Activated CD4-positive, CD25-positive, alpha-beta regulatory T cell treated with anti-CD3 and anti-CD28 coated beads, Interleukin-2, amount 50 U/mL, for 16 hours (primary cell): ENCODE measurements around the gene ADCY7.

Experiments used
- DNase-seq: peaks from one replicate; pipeline ENCODE4 v3.0.0-alpha.2; 2020; ENCODE audit warnings: low read depth, low spot score

ADCY7 gene

DNA sequence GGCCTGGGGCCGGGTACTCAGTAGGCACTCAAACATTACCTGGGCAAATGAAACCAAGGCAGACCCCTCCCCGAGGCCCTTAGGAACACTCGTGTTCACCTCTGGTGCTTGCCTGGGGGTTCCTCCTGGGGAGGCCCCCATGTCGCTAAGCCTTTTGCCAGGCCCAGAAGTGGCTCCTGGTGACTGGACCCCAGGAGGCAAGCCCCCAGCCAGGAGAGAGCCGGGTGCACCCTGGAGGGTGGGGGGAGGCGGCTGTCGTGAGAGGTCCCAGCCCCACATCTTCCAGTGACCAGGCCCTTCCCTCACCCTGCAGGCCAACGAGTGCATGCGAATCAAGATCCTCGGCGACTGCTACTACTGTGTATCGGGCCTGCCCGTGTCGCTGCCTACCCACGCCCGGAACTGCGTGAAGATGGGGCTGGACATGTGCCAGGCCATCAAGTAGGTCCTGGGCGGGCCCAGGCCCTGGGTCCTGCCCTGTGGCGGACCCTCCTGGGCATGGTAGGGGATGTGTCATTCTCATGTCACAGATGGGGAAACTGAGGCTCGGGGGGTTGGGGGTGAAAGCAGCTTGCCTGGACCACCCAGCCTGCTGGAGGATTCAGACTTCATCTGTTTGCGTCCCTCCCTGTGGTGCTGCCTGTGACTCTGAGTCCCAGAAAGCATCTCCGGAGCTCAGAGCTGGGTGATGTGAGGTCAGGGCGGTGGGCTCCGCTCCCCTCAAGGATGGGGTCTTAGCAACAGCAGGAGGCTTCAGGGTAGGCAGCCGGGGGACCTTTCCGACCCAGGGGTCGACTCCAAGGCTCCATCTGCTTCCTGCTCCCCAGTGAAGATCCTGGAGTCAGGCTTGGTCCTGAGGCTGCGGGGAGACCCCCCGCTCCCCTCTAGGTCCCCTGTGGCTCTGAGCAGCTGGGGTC, 32.5 kb downstream of the ADCY7 start:
- no peak for DNase-seq

DNA sequence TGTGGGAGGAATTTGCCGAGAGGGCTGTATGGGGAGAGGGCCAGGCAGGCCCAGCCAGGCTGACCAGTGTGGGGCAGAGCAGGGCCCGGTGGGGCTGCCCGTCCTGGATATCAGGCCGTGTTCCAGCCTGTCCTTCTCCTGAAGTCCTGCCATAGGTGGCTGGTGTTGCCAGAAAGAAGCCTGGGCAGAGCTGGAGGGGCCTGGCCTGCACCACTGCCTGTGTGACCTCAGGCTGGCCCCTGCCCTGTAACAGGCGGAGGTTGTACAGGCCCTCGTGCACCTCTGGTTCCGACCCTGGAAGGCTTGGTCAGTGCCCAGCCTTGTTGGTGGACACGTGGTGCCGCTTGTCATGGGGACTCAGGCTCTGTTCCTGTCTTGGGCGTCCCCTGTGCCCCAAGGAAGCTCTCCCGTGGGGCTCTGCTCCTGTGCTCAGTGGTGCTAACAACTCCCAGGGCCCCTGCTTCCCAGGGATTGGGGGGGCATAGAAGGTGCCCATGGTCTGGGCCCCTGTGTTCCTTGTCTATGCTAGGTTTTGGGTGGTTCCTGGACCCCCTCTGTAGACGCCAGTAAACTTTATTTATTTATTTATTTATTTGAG, 33.3 kb downstream of the ADCY7 start:
- DNase-seq = no peak

DNA sequence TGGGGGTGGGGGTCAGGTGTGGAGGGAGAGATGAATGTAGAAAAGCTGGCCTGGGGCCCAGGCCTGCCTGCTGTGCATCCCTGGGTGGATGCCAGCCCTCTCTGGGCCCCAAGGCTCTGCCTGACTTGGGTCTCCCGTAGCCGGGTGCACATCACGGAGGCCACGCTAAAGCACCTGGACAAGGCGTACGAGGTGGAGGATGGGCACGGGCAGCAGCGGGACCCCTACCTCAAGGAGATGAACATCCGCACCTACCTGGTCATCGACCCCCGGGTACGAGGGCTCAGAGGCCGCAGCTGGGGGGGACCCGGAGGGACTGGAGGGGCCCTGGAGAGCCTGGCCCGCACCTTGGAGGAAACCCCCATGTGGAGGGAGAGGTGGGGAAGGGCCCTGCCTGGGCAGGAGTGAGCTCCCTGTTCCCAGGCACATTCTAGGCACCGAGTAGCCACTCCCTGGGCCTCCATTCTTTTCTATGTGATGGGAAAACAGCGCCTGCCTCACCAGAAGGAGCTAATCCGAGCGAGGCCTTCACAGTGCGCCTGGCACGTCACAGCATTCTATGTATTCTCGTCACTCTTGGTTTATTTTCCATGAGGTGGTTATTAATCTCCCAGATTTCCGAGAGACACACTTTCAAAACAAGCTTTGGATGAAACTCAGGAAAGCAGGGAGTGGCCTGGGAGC, 34.7 kb downstream of the ADCY7 start:
- no peak for DNase-seq

DNA sequence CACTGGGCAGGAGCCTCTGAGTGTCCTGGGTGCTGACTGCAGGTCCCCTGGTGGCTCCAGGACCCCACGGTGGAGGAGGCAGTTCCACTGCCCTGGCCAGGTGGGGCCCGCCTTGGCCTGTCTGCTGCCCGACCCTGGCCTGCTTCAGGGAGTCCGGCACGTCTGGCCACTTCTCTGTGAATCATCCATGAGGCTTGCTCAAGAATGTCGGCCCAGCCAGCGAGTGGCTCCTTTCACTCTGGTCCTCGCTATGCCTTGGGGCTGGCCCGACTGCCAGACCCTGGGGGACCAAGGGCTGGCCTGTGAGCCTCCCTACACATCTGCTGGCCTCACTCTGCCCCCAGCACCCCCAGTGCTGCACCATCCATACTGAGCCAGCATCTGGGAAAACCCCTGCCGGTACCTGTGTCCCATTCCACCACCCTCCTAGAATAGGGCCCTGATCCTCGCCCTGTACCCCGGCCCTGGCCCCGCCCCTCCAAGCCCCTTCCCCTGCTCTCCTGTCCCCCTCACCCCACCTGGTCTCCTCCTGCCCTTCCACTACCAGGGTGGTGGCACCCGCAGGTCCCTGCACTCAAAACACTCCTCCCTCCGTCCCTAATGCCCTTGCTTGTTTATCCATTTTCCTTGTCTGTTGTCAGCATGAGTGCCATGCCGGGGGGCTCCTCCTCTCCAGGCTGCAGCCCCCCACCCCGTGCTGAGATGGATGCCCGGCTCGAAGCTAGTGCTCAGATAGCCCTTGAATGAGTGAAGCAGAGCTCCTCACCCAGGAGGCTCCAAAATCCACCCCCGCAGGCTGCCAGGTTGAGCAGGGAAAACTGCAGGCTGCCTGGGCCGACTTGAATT, 35.5 kb downstream of the ADCY7 start:
- no peak for DNase-seq

DNA sequence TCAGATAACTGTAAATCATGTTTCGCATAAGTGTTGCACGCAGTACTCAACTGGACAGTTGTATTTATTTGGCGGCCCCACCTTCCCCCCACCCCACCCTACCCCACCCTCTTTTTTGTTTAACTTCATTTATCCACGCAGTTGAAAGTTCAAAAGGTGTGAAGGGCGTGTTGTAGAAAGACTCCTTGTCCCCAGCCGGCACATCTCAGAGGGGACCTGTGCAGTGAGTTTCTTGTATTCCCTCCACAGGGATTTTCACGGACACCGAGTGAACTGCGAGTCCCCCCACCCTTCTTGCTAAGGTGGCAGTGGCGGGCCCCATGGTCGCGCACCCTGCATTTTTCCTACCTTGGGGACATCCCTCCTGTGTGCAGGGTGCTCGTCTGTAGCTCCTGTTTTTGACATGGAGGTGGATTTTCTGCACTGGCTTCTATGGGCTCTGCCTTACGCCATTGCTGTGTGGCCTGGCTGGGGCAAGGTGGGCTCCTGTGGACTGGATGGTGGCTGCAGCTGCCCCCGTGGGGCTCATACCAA, 36.2 kb downstream of the ADCY7 start:
- no peak for DNase-seq

DNA sequence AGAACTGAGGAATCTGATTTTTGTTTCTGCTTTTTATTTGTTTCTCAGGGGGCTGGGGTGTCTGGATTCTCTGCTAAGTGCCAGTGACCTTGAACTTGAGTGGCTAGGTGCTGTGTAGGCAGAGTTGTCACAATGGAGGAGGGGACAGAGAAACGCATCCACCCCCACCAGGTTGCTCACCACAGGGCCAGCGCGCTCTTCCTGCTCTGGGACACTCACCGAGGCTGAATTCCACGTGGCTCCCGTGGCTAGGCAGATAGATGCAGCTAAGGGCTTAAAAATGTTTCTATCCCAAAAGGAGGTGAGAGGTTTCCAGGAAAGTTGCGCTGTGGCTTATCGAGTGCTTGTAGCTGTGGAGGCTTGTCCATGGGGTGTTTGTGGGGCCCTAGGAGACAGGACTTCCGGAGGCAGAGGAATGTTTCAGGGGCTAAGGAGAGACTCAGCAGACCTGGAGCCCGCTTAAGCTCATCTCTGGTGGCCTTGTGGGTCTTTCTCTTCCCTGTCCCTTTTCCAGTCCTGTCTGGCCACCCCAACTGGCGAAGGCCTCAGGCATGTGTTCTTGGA, 36.8 kb downstream of the ADCY7 start:
- no peak for DNase-seq

DNA sequence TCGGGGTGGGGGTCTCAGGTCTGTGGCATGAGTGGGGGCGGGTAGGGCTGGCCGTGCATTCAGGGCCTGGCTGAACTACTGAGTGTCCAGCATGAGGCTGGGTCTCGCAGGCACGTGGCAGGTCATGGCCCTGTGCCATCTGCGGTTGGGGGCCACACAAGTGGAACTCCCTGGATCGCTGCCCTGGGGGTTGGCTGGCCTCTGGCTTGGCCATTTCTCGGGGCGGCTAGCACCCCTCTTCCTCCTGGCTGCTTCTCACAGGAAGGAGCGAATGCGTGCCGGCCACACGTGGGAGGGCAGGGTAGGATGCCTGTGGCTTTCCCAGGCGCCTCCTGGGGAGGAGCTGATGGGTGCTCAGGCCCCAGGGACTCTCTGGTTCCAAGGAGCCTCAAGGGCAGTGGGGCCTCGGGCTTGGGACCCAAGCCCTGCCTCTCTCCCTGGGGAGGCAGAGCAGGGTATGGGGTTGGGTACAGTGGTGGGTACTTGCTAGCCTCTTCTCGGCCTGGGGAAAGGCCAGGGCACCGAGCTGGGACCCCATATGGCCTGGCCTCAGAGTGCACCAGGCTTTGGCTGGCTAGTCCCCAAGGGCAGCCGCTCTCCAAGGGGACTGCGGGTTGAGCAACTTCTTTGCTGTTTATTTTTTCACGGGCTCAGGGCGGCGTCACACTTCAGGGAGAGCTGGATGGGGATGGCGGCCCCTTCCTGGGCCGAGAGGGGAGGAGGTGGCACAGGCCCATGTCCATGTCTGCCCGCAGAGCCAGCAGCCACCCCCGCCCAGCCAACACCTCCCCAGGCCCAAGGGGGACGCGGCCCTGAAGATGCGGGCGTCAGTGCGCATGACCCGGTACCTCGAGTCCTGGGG, 37.5 kb downstream of the ADCY7 start:
- DNase-seq = no peak

DNA sequence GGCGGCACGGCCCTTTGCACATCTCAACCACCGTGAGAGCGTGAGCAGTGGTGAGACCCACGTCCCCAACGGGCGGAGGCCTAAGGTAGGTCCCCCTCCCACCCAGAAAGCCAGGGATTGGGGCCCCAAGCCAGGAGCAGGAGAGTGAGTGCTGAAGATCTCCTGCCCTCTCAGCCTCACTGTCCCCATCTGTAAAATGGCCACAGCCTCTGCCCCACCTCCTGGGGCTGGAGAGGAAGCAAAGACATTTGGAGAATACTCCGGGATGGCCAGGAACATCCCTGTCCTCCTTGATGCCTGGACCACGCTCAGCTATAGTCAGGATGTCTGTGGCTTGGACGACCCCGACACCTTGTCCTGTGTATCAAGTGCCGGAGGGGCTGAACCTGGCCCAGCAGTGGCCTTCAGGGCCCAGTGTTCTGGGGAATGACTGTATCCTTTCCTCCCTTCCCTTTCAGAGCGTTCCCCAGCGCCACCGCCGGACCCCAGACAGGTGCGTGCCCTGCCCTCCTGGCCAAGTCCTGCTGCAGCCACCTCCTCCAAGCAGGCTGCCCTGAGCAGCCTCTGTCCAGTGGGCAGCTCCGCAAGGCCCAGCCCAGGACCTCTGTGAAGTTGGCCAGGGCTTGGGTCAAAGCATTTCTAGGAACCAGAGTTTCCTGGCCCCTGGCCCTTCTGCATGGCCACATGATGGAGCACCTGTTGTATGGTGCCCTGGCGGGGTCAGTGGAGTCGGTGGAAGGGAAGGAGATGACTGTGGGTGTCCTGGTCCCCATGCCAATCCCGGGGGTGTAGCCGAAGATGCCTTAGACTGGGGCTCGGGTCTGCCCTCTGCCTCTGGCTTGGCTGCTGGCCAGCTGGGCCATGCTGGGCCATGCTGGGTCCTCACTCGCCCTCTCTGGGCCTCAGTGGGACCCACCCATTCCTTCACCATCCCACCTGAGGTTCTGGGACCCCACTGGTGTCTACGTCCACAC, 38.4 kb downstream of the ADCY7 start:
- no peak for DNase-seq

DNA sequence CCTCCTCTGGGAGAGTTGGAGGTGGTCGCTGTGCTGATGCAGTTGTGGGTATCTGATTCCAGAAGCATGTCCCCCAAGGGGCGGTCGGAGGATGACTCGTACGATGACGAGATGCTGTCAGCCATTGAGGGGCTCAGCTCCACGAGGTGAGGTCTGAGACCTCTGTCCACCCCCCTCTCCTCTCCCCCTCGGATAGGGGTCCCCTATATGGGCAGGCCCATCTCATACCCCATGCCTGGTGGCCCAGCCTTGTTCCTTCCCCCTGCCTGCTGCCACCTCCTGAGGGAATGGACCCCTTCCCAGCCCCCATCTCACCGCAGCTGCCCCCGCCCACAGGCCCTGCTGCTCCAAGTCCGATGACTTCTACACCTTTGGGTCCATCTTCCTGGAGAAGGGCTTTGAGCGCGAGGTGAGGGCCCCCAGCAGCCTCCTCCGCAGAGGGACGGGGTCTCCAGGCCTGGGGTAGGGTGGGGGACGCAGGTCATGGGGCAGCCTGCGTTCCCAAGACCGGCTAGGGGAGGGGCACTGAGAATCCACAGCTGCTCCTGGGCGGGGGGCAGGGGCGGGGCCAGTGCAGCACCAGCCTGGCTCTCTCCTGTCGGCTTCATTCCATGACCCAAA, 39.2 kb downstream of the ADCY7 start:
- no peak for DNase-seq

DNA sequence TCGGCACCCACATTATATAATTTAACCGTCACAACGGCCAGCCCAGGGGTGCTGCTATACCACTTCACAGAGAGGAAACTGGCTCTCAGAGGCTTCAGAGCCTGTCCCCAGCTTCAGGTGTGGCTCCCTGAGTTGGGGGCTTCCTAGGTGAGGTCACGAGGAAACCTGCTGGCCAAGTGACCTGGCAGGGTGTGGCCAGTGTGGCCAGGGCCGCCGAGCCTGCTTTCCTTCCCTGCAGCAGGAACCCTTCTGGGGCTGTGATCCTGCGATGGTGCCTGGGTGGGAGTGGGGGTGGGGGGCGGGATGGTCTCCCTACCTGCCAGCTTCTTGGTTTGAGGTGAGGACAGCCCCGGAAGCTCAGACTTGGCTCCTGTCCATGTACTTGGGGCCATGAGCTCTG, 39.9 kb downstream of the ADCY7 start:
- no peak for DNase-seq

DNA sequence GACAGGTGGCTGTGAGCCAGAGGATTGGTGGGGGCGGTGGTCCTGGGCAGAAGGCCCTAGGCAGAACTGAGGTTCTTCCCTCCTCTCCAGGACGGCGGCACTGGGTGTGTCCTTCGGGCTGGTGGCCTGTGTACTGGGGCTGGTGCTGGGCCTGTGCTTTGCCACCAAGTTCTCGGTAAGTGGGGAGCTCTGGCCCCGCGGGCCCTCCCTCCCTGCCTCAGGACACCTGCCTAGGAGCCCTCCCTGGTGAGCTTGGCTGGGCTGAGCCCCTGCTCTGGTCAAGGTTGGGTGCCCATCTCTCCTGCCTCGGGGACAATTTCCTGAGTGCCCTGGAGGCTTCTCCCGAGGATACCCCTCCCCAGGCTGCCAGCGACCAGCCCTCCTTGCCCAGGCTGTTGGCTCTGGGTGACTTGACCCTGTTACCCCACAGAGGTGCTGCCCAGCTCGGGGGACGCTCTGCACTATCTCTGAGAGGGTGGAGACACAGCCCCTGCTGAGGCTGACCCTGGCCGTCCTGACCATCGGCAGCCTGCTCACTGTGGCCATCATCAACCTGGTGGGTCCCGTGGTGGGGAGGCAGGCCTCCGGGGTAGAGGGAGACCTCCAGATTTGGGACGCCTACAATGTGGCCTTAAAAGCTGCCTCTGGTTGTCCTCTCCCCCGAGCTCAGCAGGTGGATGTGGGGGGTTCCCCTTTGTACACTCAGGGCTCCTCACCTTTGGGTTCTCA, 42.0 kb downstream of the ADCY7 start:
- no peak for DNase-seq

DNA sequence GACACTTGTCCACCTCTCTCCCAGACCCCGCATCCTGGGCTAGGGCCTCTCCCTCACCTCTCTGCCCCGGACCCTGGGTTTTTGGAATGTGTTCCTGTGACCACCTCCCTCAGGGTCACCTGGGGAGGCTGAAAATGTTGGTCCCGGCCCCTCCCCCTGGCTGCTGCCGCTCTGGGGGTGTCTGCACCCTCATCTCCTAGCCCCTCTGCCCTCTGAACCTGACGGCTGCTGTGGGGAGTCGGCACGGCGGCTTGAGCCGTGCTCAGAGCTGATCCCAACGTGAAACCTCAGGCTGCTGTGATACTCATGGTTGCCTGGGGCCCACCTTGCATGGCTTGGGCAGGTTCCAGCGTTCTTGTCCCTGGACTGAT, 42.8 kb downstream of the ADCY7 start:
- DNase-seq = no peak

DNA sequence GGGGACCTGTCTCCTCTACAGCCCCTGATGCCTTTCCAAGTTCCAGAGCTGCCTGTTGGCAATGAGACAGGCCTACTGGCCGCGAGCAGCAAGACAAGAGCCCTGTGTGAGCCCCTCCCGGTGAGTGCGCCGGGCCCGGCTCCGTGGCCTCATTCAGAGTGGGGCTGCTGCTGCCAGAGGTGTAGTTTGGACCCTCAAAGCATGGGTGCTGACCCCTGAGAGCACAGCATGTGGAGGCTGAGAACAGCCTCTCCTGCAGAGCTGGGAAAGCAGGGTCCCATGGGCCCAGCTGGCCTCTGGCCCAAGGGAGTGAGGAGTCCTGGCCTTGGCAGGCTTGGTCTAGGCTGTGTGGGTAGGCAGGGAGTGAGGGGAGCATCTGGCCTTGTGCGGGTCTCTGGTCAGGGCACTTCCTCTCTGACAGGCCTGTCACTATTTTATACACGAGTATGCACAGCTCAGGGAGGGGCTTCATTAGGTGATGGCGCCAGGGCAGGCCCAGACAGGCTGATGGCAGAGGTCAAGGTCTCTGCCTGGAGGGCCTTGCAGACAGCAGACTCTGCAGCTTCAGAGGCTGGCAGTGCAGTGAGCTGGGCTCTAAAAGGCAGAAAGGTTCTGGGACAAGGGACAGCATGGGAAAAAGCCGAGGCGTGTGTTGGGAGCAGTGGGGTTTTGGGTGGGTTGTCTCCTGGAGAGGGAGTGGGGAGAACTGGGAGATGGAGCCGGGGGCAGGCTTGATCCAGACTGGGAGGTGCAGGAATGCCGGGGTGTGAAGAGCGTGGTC, 43.4 kb downstream of the ADCY7 start:
- no peak for DNase-seq

DNA sequence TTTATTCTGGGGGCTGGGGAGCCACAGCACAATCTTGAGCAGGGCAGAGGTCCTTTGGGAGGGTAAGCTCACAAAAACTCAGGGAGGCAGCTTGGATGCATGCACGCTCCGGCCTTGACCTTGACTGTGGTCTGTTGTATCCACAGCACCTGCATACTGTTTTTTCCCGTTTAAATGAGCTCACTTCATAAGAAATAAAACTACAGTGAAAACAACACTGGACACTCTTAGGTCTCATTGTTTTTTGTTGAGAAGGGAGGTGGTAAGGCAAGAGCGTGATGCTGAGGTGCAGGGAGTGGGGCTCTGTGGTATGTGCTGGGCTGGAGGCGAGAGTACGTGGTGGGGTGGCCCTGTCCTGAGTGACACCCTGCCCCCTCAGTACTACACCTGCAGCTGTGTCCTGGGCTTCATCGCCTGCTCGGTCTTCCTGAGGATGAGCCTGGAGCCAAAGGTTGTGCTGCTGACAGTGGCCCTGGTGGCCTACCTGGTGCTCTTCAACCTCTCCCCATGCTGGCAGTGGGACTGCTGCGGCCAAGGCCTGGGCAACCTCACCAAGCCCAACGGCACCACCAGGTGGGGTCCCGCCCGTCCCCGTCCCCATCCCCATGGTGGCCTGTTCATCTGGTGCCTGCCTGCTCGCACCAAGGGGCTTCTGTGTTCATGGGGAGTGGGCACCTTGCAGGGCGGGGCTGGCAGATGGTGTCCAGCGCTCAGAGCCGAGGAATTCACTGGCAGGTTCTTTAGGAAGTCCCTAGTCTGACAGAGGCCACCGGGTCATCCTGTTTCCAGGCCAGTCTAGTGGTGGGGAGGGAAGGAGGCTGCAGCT, 44.2 kb downstream of the ADCY7 start:
- no peak for DNase-seq

DNA sequence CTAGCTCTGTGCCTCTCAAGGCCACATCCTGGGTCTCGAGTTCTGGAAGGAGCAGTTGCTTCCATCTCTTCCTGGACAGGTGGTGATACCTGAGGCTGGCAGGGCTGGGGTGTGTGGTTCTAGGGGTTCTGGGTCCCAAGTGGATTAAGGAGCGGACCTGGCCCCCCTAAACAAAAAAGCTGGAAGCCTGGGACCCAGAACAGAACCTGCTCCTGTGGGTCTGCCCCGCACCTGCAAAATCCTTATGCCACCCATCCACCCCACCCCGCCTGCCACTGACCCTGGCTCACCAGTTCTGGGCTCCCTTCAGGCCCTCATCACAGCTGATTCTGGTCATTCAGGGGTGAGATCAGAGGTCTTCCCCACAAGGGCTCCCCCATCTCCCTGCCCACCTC, 44.8 kb downstream of the ADCY7 start:
- no peak for DNase-seq

DNA sequence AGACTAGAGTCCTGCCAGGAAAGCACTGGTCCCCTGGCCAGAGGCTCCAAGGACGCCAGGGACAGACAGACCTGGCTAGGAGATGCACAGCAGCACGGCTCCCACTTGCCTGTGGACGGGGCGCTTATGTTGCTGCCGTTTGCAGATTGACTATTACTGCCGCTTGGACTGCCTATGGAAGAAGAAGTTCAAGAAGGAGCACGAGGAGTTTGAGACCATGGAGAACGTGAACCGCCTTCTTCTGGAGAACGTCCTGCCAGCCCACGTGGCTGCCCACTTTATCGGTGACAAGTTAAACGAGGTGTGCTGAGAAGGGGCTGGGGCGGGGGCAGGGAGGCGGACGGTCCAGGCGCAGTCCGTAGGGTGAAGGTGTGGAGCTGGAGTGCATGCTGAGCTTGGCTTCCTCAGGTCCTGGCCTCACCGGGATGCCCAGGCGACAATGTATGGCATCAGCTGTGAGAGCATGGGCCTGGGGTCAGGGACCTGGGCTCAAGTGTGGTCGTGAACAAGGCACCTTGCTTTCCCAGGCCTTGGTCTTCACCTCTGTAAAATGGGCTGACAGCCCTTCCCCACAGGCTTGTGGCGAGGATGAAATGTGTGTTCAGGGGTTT, 45.6 kb downstream of the ADCY7 start:
- no peak for DNase-seq
